Measurements from ENCODE around the gene REELD1.

REELD1 gene

DNA sequence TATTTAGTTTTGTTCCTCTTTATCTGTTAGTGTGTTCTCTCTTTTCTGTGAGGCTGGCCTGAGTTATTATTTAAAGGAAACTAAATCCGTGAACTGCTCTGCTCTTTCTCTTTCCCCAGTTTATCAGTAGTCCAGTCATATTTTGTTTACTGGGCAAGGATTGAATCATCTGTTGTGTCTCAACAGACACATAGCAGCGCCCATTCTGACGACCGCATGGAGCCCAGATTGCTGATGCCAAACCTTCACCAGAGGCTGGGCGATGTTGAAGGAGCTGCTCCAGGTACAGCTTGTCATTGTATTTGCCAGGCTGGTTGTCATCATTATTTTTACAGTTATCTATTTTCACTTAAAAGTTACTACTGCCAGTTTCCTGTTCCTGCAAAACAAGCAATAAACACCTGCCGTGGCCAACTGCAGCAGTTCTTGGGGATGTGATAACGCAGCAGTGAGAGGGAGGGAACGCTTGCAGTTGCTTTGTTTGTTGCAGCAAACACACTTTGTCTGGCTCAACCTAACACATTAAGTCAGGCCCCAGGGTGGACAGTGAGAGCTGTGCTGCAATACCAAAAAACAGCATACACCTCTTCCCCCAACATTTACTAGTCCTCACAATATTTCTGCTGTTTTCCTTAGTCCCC is 10.1 kb downstream of the REELD1 start:
- no peak for DNase-seq (ENCODE audit: low read depth in 2 of 2)

GRCh38 chr4:146229406-146229805 is 15.1 kb downstream of the REELD1 start:
- DNase-seq (ENCODE audit: low read depth in 2 of 2), result no peak

- no peak for DNase-seq (ENCODE audit: low read depth in 2 of 2)
These were observed 17.9 kb downstream of the REELD1 start for GRCh38 chr4:146232131-146232722.

DNA sequence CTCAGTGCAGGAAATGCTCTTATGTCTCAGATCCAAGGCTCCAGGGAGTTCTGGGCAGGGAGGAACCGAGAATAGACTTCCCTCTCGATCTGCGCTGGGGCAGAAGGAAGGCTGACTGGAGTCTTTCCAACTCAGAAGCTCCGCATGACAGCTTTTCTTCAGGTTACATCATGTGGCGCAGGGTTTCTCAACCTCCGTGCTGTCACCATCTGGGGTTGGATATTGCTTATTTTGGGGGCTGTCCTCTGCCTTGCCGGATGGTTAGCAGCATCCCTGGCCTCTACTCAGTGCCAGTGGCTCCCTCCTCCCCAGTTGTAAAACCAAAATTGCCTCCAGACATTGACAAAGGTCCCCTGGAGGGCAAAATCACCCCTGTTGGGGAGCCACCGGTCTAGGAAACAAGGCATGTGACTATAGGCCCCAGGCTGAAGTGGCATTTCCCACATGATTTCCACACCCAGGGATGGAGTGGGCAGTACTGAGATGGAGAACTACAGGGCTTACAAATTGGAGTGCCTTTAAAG is 21.4 kb downstream of the REELD1 start:
- DNase-seq (ENCODE audit: low read depth in 2 of 2), result no peak

- no peak for DNase-seq (ENCODE audit: low read depth in 2 of 2)
These were observed 21.9 kb downstream of the REELD1 start for GRCh38 chr4:146236216-146236615.

GRCh38 chr4:146237092-146237491 is 22.8 kb downstream of the REELD1 start:
- DNase-seq (ENCODE audit: low read depth in 2 of 2), result no peak

GRCh38 chr4:146238107-146238506 is 23.8 kb downstream of the REELD1 start:
- DNase-seq (ENCODE audit: low read depth in 2 of 2), result no peak

GRCh38 chr4:146243141-146243882 is 29.0 kb downstream of the REELD1 start:
- DNase-seq (ENCODE audit: low read depth in 2 of 2), result peak; percentile 27 to 45

- DNase-seq (ENCODE audit: low read depth in 2 of 2), result no peak
These were observed 29.5 kb downstream of the REELD1 start for GRCh38 chr4:146243883-146244277.

- DNase-seq (ENCODE audit: low read depth in 2 of 2), result no peak
These were observed 30.2 kb downstream of the REELD1 start for GRCh38 chr4:146244496-146244895.

DNA sequence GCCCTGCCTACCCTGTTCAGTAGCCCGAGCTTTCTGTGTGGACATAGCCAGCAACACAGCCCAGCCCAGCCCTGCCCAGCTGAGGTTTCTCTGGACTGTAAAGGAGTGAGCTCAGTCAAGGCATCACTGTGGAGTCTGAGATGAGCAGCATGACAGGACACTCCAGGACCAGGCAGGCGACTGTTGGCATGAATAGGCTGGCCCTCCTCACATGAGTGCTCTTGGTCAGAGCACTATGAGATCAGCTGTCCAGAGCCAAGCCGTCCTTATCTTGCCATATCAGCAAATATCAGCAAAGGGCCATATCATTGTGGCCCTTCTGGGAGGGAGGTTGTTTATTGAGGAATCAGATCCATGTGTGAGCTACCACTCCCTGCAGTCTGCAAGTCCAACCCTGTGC is 30.9 kb downstream of the REELD1 start:
- DNase-seq (ENCODE audit: low read depth in 2 of 2), result no peak

DNA sequence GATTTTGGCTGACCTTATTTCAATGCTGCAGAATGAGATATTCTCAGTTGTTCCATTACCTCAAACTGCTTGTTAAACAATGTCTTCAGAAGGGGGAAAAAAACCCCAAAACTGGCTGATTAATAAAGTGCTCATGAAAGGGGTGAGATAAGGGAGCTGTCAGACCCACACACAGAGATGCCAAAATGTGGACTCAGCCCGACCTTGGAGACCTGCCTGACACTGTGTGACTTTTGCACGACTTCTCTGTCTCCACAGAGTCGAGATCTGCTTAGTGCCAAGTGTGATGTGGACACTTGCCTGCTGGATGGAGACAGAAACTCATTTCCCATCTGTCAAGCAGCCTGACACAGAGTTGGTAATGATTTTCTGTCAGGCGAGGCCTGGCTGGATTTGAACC is 31.5 kb downstream of the REELD1 start:
- DNase-seq (ENCODE audit: low read depth in 2 of 2), result no peak

GRCh38 chr4:146246381-146246780 is 32.0 kb downstream of the REELD1 start:
- no peak for DNase-seq (ENCODE audit: low read depth in 2 of 2)

GRCh38 chr4:146247356-146247755 is 33.0 kb downstream of the REELD1 start:
- no peak for DNase-seq (ENCODE audit: low read depth in 2 of 2)

GRCh38 chr4:146252969-146253611 is 38.8 kb downstream of the REELD1 start:
- DNase-seq (ENCODE audit: low read depth in 2 of 2), result no peak

DNA sequence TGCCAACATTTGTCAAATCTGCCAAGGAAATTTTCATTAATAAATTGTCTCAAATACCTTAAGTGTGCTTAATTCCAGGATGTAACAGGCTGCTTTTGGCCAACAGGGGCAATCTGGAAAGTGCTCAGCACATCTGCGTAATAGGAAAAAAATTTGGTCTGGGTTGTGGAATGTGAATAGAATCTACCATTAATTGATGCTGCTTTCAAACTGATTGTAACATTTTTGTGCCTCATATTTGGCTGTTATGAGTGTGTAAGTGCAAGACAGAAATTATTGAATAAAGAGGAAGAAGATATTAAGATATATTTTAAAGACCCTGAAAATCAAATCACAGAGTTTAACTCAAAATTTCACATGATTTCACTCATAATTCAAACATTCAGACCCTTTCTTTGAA is 41.1 kb downstream of the REELD1 start:
- no peak for DNase-seq (ENCODE audit: low read depth in 2 of 2)

- no peak for DNase-seq (ENCODE audit: low read depth in 2 of 2)
These were observed 41.5 kb downstream of the REELD1 start for GRCh38 chr4:146255874-146256273.

GRCh38 chr4:146256328-146256727 is 42.0 kb downstream of the REELD1 start:
- DNase-seq (ENCODE audit: low read depth in 2 of 2), result no peak

DNA sequence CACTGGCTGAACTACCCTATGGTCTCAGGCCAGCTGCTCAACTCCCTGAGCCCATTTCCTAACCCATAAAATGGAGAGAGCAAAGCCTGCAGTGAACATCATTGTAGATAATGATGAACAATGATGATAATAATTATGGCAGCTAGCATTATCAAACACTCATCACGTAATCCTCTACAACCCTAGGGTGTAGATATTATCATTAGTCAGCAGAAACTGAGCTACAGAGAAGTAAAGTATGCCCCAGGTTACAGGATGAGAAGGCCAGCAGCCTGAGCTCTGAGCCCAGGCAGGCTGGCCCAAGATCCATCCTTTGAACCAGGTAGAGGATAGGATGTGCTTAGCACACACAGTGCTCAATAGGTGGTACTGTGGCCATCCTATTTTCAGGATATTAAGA is 43.2 kb downstream of the REELD1 start:
- DNase-seq (ENCODE audit: low read depth in 2 of 2), result no peak

DNA sequence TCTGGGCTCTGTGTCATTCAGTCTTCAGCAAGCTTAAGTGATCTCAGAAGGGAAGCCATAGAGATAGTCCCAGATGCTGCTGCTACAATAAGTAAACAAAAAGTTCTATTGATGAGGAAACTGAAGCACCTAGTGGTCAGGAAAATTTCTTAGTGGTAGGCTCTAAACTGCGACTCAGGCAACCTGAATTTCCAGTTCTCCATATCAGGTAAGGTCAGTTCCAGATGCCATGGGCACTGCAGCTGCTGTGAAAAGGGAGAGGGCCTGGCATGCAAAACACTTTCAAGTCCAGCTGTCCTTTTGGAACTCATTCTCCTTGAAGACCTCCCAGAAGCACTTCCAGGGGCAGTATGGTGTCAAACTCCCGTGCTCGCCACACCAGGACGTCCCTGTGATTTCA is 46.2 kb downstream of the REELD1 start:
- DNase-seq (ENCODE audit: low read depth in 2 of 2), result no peak

- no peak for DNase-seq (ENCODE audit: low read depth in 2 of 2)
These were observed 46.7 kb downstream of the REELD1 start for GRCh38 chr4:146261041-146261440.

GRCh38 chr4:146263793-146264192 is 49.5 kb downstream of the REELD1 start:
- no peak for DNase-seq (ENCODE audit: low read depth in 2 of 2)
